Heart left ventricle (tissue), 16 donors: ENCODE results near the gene DMRTB1. TPM values are rescaled to one million over a fixed set of nuclear protein-coding genes. Genes with fewer than 3 reads are reported as not detected.

Experiments used
- ATAC-seq, 4 donors: fragments of 200-7000 bp; cut with Tn5 transposase; one replicate each; pipeline ENCODE4 v1.9.1; 2020 to 2022; ENCODE audit warnings: moderate library complexity in 4 of 4, mild to moderate bottlenecking in 3 of 4, moderate number of reproducible peaks in 1 of 4
- DNase-seq, 5 donors: peaks; one replicate each; pipeline ENCODE4 v3.0.0-alpha.2; 2020
- H3K27ac ChIP-seq, 12 donors: fragments of 200-600 bp; sonication (generic) in 4 of 12; one replicate each; pipeline versions ENCODE4 v1.5.0 to v1.8.0; 2016 to 2022; ENCODE audit warnings: mild to moderate bottlenecking in 2 of 12
- H3K27me3 ChIP-seq, 9 donors: fragments of 200-600 bp; sonication (generic) in 2 of 9; one replicate each; pipeline versions ENCODE4 v1.5.1 to v1.8.0; 2016 to 2022; ENCODE audit warnings: mild to moderate bottlenecking in 3 of 9
- H3K36me3 ChIP-seq, 9 donors: fragments of 200-600 bp; sonication (generic) in 2 of 9; one replicate each; pipeline versions ENCODE4 v1.5.0 to v1.8.0; 2018 to 2022; ENCODE audit warnings: mild to moderate bottlenecking in 2 of 9
- H3K4me1 ChIP-seq, 12 donors: fragments of 200-600 bp; sonication (generic) in 4 of 12; one replicate each; pipeline versions ENCODE4 v1.5.0 to v1.8.0; 2016 to 2022; ENCODE audit warnings: mild to moderate bottlenecking in 3 of 12
- H3K4me3 ChIP-seq, 12 donors: fragments of 200-600 bp; sonication (generic) in 4 of 12; one replicate each; pipeline versions ENCODE4 v1.5.0 to v1.8.0; 2017 to 2022; ENCODE audit warnings: mild to moderate bottlenecking in 9 of 12, moderate library complexity in 4 of 12
- H3K9me3 ChIP-seq, 12 donors: fragments of 200-600 bp; sonication (generic) in 4 of 12; one replicate each; pipeline versions ENCODE4 v1.5.0 to v1.8.0; 2016 to 2022; ENCODE audit warnings: mild to moderate bottlenecking in 1 of 12
- POLR2A ChIP-seq, 2 donors: fragments of 450-650 bp; IDR thresholded peaks; one replicate each; pipeline ENCODE4 v1.6.1; 2017; ENCODE audit warnings: antibody characterized with exemption in 2 of 2, mild to moderate bottlenecking in 2 of 2, moderate library complexity in 2 of 2
- WGBS, 4 donors: extraction: QIAGEN DNeasy Blood & Tissue Kit in 2 of 4; methylation state at CpG; one replicate each; pipeline versions ENCODE4 v1.1.5 to v1.1.7; 2013 to 2018; 5-methylcytosine and 5-hydroxymethylcytosine counted together
- intact Hi-C, 10 donors: fragments of 100-400 bp; cut with DNase I; formaldehyde crosslinking; loops; one replicate each; pipeline versions ENCODE4 v1.11.1 to v1.14.2; 2022
- polyA plus RNA-seq, 2 donors: library from polyadenylated mRNA; stranded (reverse); fragments of 200-250 nt; gene quantifications; one replicate each; pipeline ENCODE4 v1.2.3, GENCODE V29; 2013
- total RNA-seq, 9 donors: library from RNA; depleted of rRNA in 2 of 9; stranded (reverse); fragments of >200 nt in 2 of 9; fragmentation: NEBNext Ultra II Directional in 3 of 9; extraction: Animal tissue kit (Norgen Biotek cat#: 25700) in 3 of 9; gene quantifications; one replicate each; pipeline versions ENCODE4 v1.1.0 to v1.2.4, GENCODE V29; 2016 to 2023
- TF ChIP-seq, protein P1 (sequence below), 12 donors: fragments of 200-600 bp; sonication (generic) in 4 of 12; IDR thresholded peaks; one replicate each; pipeline versions ENCODE4 v1.5.0 to v1.8.0; 2018 to 2022; ENCODE audit warnings: antibody characterized with exemption in 12 of 12, mild to moderate bottlenecking in 5 of 12
- donor health status: ischemic (EF 13 %, LVEDD 7.1; RV severe dilation, severe dysfunction).
- donor health status: healthy with polysubstance abuse.
- donor health status: DM: no; HTN: yes; CAD: no.
- donor health status: DM: no; HTN: no; CAD: no.
- donor health status: ischemic (EF 25% LVEDD 6.9; RV normal size, moderate dysfunction).
- donor health status: ischemic (EF 25% LVEDD 5.7; RV mildly dilated, moderate dysfunction).
- donor health status: healthy.
- donor health status: DM: yes; HTN: yes; CAD: no.
- donor health status: ischemic (EF 35%, LVEDD 5.7; RV mildly dilated, moderate dysfunction).
- donor health status: nonischemic (EF 11% LVEDD 7.7; RV severe dilation, severe dysfunction).
- donor health status: DM: yes; HTN: yes; CAD: no.
- donor health status: PGD.
- donor health status: ischemic (EF 29% LVEDD 5.4; RV normal size, mild dysfunction).
- donor health status: nonischemic (EF 23%, LVEDD 6.1; RV moderate dilation, normal function).

Gene DMRTB1
- total and polyA plus RNA-seq, 11 donors = not detected

- Histone ChIP-seq H3K9me3 (no peaks in the 10 kb centered on the region), H3K36me3 (no peaks in the 10 kb centered on the region), H3K4me1 (no peaks in the 10 kb centered on the region), H3K4me3 (no peak overlapping the region), H3K27ac (no peak overlapping the region), H3K27me3 (peaks cover 0 to 38% (median 7%) of the 10 kb centered on the region in 9 donors)
- no peak for ATAC-seq
- DNase-seq = no peak
- no peak for TF ChIP-seq POLR2A (IDR thresholded peaks at IDR 0.05)
- TF ChIP-seq, protein P1, sequence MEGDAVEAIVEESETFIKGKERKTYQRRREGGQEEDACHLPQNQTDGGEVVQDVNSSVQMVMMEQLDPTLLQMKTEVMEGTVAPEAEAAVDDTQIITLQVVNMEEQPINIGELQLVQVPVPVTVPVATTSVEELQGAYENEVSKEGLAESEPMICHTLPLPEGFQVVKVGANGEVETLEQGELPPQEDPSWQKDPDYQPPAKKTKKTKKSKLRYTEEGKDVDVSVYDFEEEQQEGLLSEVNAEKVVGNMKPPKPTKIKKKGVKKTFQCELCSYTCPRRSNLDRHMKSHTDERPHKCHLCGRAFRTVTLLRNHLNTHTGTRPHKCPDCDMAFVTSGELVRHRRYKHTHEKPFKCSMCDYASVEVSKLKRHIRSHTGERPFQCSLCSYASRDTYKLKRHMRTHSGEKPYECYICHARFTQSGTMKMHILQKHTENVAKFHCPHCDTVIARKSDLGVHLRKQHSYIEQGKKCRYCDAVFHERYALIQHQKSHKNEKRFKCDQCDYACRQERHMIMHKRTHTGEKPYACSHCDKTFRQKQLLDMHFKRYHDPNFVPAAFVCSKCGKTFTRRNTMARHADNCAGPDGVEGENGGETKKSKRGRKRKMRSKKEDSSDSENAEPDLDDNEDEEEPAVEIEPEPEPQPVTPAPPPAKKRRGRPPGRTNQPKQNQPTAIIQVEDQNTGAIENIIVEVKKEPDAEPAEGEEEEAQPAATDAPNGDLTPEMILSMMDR (IDR thresholded peaks at IDR 0.05) = no peak
- WGBS, 4 donors = 53 to 63% (median 61%) methylated on average over 7 to 9 of the region's 9 CpGs
- intact Hi-C loops = no loop called here
These were observed 39.4 kb downstream of the DMRTB1 start for GRCh38 chr1:53498555-53499131.

DNA sequence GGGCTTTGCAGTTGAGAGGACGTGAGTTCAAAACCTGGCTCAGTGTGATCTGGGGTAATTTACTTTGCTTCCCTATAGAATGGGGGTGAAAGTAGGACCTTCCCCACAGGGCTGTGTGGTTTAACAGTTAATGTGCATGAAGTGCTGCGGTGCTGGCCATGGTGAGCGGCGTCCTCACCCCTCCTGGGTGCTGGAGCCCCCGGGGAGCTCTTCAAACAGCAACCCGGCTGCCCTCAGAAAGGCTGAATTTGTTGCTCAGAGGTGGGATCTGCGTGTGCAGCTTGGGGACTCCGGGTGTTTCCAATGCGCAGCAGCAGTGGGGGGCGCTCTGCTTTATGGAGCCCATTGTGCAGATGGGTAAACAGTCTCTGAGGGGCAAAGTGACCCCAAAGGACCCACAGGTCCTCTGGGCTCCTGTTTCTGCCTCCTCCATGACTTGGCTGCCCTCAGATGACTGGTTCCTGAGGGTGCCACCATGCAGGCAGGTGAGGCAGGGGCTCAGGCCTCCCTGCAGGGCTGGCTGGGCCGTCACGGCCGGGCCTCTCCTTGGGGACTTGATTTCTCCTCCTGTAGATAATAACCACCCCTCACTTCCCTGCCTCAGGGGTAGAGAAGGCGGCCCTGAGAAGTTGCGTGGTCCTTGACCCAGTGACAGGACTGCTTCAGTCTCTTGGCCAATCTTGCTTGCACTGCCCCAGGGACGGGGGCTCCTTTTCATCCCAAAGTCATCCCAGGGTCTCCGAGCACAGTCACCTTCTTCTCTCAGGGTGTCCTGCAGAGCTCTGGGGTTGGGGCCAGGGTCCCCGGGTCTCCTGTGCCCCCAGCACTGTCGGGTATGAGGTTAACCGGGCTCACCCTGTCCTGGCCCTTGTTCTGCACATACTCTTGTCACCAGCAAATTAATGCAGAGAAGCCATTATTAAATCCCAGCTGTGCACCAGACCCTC lies 40.3 kb downstream of the DMRTB1 start:
- H3K27ac ChIP-seq = no peak overlapping the region

GRCh38 chr1:53500204-53501064 lies 41.2 kb downstream of the DMRTB1 start:
- intact Hi-C loops = no loop called here
- TF ChIP-seq, protein P1 (IDR thresholded peaks at IDR 0.05) = no peak
- TF ChIP-seq POLR2A (IDR thresholded peaks at IDR 0.05) = no peak
- H3K4me3 ChIP-seq = no peak overlapping the region
- no peaks in the 10 kb centered on the region for H3K36me3 ChIP-seq
- peak overlapping the region in 1 of 12 donors; percentile 31 for H3K27ac ChIP-seq
- H3K4me1 ChIP-seq = no peaks in the 10 kb centered on the region
- no peak for DNase-seq
- H3K9me3 ChIP-seq = no peaks in the 10 kb centered on the region
- 81 to 85% (median 81%) methylated on average over 12 to 34 of the region's 34 CpGs for WGBS, 4 donors
- ATAC-seq = no peak
- peaks cover 0 to 38% (median 7%) of the 10 kb centered on the region in 9 donors for H3K27me3 ChIP-seq

More for the DNA sequence above, 40.3 kb downstream of the DMRTB1 start:
- H3K4me1 ChIP-seq = no peaks in the 10 kb centered on the region
- H3K9me3 ChIP-seq = no peaks in the 10 kb centered on the region
- WGBS, 4 donors = 73 to 83% (median 80%) methylated on average over 18 to 20 of the region's 20 CpGs
- DNase-seq = no peak
- no peak for ATAC-seq
- intact Hi-C loops = no loop called here
- peaks cover 0 to 38% (median 7%) of the 10 kb centered on the region in 9 donors for H3K27me3 ChIP-seq
- no peaks in the 10 kb centered on the region for H3K36me3 ChIP-seq
- no peak overlapping the region for H3K4me3 ChIP-seq
- no peak for TF ChIP-seq POLR2A (IDR thresholded peaks at IDR 0.05)
- TF ChIP-seq, protein P1 (IDR thresholded peaks at IDR 0.05) = no peak
